H1 (cell line): ENCODE results near the gene RANBP17. TPM values are rescaled to one million over a fixed set of nuclear protein-coding genes. Genes with fewer than 3 reads are reported as not detected.
"Not testable (repeated sequence)": the region's sequence is repeated elsewhere in the genome, so short reads cannot be mapped to it uniquely, and the experiment has no call there.

Source experiments
- CTCF ChIA-PET: fragments of 300-600 bp; sonication (Branson Sonifier 250); formaldehyde crosslinking; loops from one replicate; lab custom pipeline; 2021; ENCODE audit not compliant: partially characterized antibody; lab: Charles Lee
- POLR2A ChIA-PET: fragments of 300-600 bp; sonication (Branson Sonifier 250); formaldehyde crosslinking; loops from one replicate; lab custom pipeline; 2021; ENCODE audit warnings: inconsistent platforms; ENCODE audit not compliant: partially characterized antibody; lab: Charles Lee
- DNase-seq, 2 experiments: peaks; one replicate each; pipeline versions ENCODE4 v3.0.0 to v3.0.0-alpha.2; 2010 to 2022; ENCODE audit warnings: low spot score in 2 of 2, low read depth in 1 of 2, mixed read lengths in 1 of 2
- FAIRE-seq: peaks from 2 replicates; lab custom pipeline; 2011; peaks lifted over from hg19 to GRCh38; lab: Jason Lieb, UNC
- H2AFZ ChIP-seq: 2 replicates; pipeline ENCODE4 v1.8.1; 2012; ENCODE audit warnings: low read length, inconsistent platforms
- H2AK5ac ChIP-seq: 2 replicates; pipeline ENCODE4 v1.6.1; 2013; ENCODE audit warnings: low read depth, low read length
- H2BK120ac ChIP-seq: replicated peaks from 2 replicates; pipeline ENCODE3; 2013; ENCODE audit warnings: low read depth, low read length, inconsistent platforms
- H2BK12ac ChIP-seq: 2 replicates; pipeline ENCODE4 v1.6.1; 2013; ENCODE audit warnings: low read depth, low read length
- H2BK15ac ChIP-seq: 2 replicates; pipeline ENCODE4 v1.6.1; 2013; ENCODE audit warnings: low read length
- H2BK20ac ChIP-seq: 2 replicates; pipeline ENCODE4 v1.6.1; 2013; ENCODE audit warnings: low read length
- H2BK5ac ChIP-seq: 2 replicates; pipeline ENCODE4 v1.6.1; 2013; ENCODE audit warnings: low read depth, low read length
- H3K14ac ChIP-seq: 2 replicates; pipeline ENCODE4 v1.6.1; 2013; ENCODE audit warnings: inconsistent platforms; ENCODE audit not compliant: insufficient read length
- H3K18ac ChIP-seq: 2 replicates; pipeline ENCODE4 v1.6.1; 2013; ENCODE audit warnings: low read length; ENCODE audit errors: extremely low read depth
- H3K23ac ChIP-seq: 2 replicates; pipeline ENCODE4 v1.6.1; 2013; ENCODE audit warnings: inconsistent platforms; ENCODE audit not compliant: insufficient read length
- H3K23me2 ChIP-seq: 2 replicates; pipeline ENCODE4 v1.6.1; 2013; ENCODE audit warnings: low read depth, low read length
- H3K27ac ChIP-seq: 2 replicates; pipeline ENCODE4 v1.6.1; 2011; ENCODE audit warnings: low read depth, low read length, inconsistent platforms
- H3K27me3 ChIP-seq, 4 experiments: replicated peaks in 1 of 4; 1 replicate in 1 of 4; 2 replicates in 3 of 4; pipeline versions ENCODE4 v1.6.1 to v1.8.1; 2011 to 2013; ENCODE audit warnings: low read length in 3 of 4, mild to moderate bottlenecking in 3 of 4, inconsistent platforms in 2 of 4, mixed read lengths in 2 of 4, moderate library complexity in 1 of 4; ENCODE audit not compliant: control insufficient read depth in 3 of 4, insufficient read depth in 3 of 4; ENCODE audit errors: extremely low read depth in 1 of 4
- H3K36me3 ChIP-seq, 4 experiments: 2 replicates each; pipeline versions ENCODE4 v1.6.1 to v1.8.1; 2011 to 2013; ENCODE audit warnings: mild to moderate bottlenecking in 4 of 4, low read length in 3 of 4, moderate library complexity in 2 of 4, control low read depth in 1 of 4, inconsistent platforms in 1 of 4; ENCODE audit not compliant: insufficient read depth in 4 of 4, control insufficient read depth in 2 of 4
- H3K4ac ChIP-seq: replicated peaks from 2 replicates; pipeline ENCODE3; 2013; ENCODE audit warnings: low read length, low read depth, mixed read lengths, inconsistent platforms; ENCODE audit not compliant: insufficient read length
- H3K4me1 ChIP-seq, 4 experiments: replicated peaks in 1 of 4; 1 replicate in 1 of 4; 2 replicates in 3 of 4; pipeline versions ENCODE4 v1.6.1 to v1.8.1; 2011 to 2013; ENCODE audit warnings: low read length in 3 of 4, inconsistent platforms in 2 of 4, mixed read lengths in 1 of 4; ENCODE audit not compliant: insufficient read depth in 4 of 4, control insufficient read depth in 3 of 4
- H3K4me2 ChIP-seq, 2 experiments: 2 replicates each; pipeline versions ENCODE4 v1.6.1 to v1.8.1; 2011 to 2013; ENCODE audit warnings: low read depth in 2 of 2, low read length in 2 of 2, control low read depth in 1 of 2, inconsistent platforms in 1 of 2, mild to moderate bottlenecking in 1 of 2; ENCODE audit not compliant: insufficient read depth in 1 of 2
- H3K4me3 ChIP-seq, 4 experiments: fragments of 200-600, 300-600 bp in 1 of 4; sonication (generic), shearing (Covaris generic), sonication (Bioruptor Twin) in 1 of 4; 2 replicates each; pipeline versions ENCODE4 v1.5.1 to v1.8.1; 2011 to 2016; ENCODE audit warnings: low read length in 4 of 4, low read depth in 3 of 4, control low read depth in 2 of 4, inconsistent platforms in 2 of 4, mild to moderate bottlenecking in 2 of 4, mixed read lengths in 1 of 4, moderate library complexity in 1 of 4; ENCODE audit not compliant: insufficient read depth in 2 of 4; ENCODE audit errors: extremely low read depth in 1 of 4
- H3K56ac ChIP-seq: replicated peaks from 2 replicates; pipeline ENCODE3; 2013; ENCODE audit warnings: low read depth, mild to moderate bottlenecking, mixed read lengths, low read length, inconsistent platforms; ENCODE audit not compliant: insufficient read length
- H3K79me1 ChIP-seq: 2 replicates; pipeline ENCODE4 v1.6.1; 2013; ENCODE audit warnings: low read depth, low read length, control low read depth
- H3K79me2 ChIP-seq, 2 experiments: 2 replicates each; pipeline versions ENCODE4 v1.6.1 to v1.8.1; 2012 to 2013; ENCODE audit warnings: low read length in 2 of 2, mild to moderate bottlenecking in 2 of 2, inconsistent platforms in 1 of 2; ENCODE audit not compliant: insufficient read depth in 2 of 2, control insufficient read depth in 1 of 2
- H3K9ac ChIP-seq, 4 experiments: replicated peaks in 1 of 4; 1 replicate in 1 of 4; 2 replicates in 3 of 4; pipeline versions ENCODE4 v1.6.1 to v1.8.1; 2011 to 2013; ENCODE audit warnings: low read depth in 3 of 4, low read length in 3 of 4, control low read depth in 2 of 4, mild to moderate bottlenecking in 2 of 4, moderate library complexity in 2 of 4, inconsistent platforms in 1 of 4; ENCODE audit errors: extremely low read depth in 1 of 4
- H3K9me3 ChIP-seq, 2 experiments: 2 replicates each; pipeline versions ENCODE4 v1.6.1 to v1.8.1; 2012 to 2013; ENCODE audit warnings: mild to moderate bottlenecking in 2 of 2, moderate library complexity in 2 of 2, control low read depth in 1 of 2, inconsistent platforms in 1 of 2, low read depth in 1 of 2, low read length in 1 of 2, mixed read lengths in 1 of 2; ENCODE audit not compliant: insufficient read depth in 2 of 2
- H4K20me1 ChIP-seq, 2 experiments: replicated peaks in 1 of 2; 2 replicates each; pipeline versions ENCODE3 to v1.8.1; 2011 to 2013; ENCODE audit warnings: inconsistent platforms in 2 of 2, low read length in 2 of 2, mild to moderate bottlenecking in 1 of 2; ENCODE audit not compliant: insufficient read depth in 2 of 2, control insufficient read depth in 1 of 2
- H4K5ac ChIP-seq: 2 replicates; pipeline ENCODE4 v1.6.1; 2013; ENCODE audit warnings: low read length, low read depth, mixed read lengths, inconsistent platforms; ENCODE audit not compliant: insufficient read length
- H4K8ac ChIP-seq: 2 replicates; pipeline ENCODE4 v1.8.0; 2013; ENCODE audit warnings: mild to moderate bottlenecking, moderate library complexity, low read length, inconsistent platforms; ENCODE audit not compliant: insufficient read depth; ENCODE audit errors: extremely low read depth
- H4K91ac ChIP-seq: replicated peaks from 2 replicates; pipeline ENCODE3; 2013; ENCODE audit warnings: low read length, mixed read lengths, inconsistent platforms; ENCODE audit not compliant: insufficient read length
- WGBS, 2 experiments: shearing (Covaris generic) in 1 of 2; methylation state at CpG; one replicate each; pipeline versions ENCODE4 v1.1.6 to v1.1.7; 2013 to 2015; ENCODE audit warnings: low lambda C conversion rate in 2 of 2, mixed read lengths in 2 of 2, inconsistent platforms in 1 of 2, low coverage in 1 of 2, missing lambda C conversion rate in 1 of 2; ENCODE audit not compliant: insufficient replicate concordance in 2 of 2, insufficient coverage in 1 of 2, insufficient read length in 1 of 2; ENCODE audit errors: extremely low coverage in 1 of 2, missing lambda C conversion rate in 1 of 2; 5-methylcytosine and 5-hydroxymethylcytosine counted together
- polyA plus RNA-seq, 7 experiments: library from polyadenylated mRNA; depleted of rRNA in 3 of 7; stranded (reverse) in 5 of 7; unstranded in 2 of 7; fragments of >200 nt in 5 of 7; fragments of 200-250 nt in 2 of 7; gene quantifications; 1 replicate in 5 of 7; 2 replicates in 1 of 7; 4 replicates in 1 of 7; pipeline versions ENCODE4 v1.2.1 to v1.2.3, GENCODE V29; 2011 to 2013; ENCODE audit warnings: missing spikeins in 2 of 7, mixed read lengths in 2 of 7
- total RNA-seq: library from RNA; stranded (reverse); fragmentation: NEBNext Ultra II Directional; extraction: Animal tissue kit (Norgen Biotek cat#: 25700); gene quantifications from 2 replicates; pipeline ENCODE4 v1.2.1, GENCODE V29; 2021

The RANBP17 gene
- total and polyA plus RNA-seq, 2 of the 8 experiments (the other 6 are each of a cell fraction or from before 2014, with no cell fraction given): 8.6 to 21.3 TPM

DNA sequence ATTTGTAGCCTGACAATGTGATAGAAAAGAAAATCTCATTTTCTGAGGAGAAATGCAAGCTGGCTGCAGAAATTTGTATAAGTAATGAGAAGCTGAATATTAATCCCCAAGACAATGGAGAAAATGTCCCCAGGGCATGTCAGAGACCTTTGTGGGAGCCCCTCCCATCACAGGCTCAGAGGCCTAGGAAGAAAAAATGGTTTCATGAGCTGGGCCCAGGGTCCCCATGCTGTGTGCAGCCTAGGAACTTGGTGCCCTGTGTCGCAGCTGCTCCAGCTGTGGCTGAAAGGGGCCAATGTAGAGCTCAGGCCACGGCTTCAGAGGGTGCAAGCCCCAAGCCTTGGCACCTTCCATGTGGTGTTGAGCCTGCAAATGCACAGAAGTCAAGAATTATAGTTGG is 118.4 kb downstream of the RANBP17 start:
- H3K4me1 ChIP-seq, H3K4ac ChIP-seq, CTCF ChIA-PET, DNase-seq, FAIRE-seq, H3K23me2 ChIP-seq, H3K27me3 ChIP-seq, H2BK12ac ChIP-seq, H3K79me1 ChIP-seq, H3K14ac ChIP-seq, H2BK15ac ChIP-seq, POLR2A ChIA-PET, H3K27ac ChIP-seq, H2BK120ac ChIP-seq, H4K20me1 ChIP-seq, H3K4me3 ChIP-seq, H4K8ac ChIP-seq, H3K79me2 ChIP-seq, H3K23ac ChIP-seq, H3K18ac ChIP-seq, H4K5ac ChIP-seq, H2AK5ac ChIP-seq, H2BK5ac ChIP-seq, H2BK20ac ChIP-seq, H2AFZ ChIP-seq, H3K9ac ChIP-seq, H3K56ac ChIP-seq, H3K4me2 ChIP-seq, H4K91ac ChIP-seq: not testable (repeated sequence)
- Histone ChIP-seq H3K36me3 (peaks cover 0 to 20% (median 0%) of the 10 kb centered on the region in 4 experiments; a peak in 3 of 8 replicates), H3K9me3 (peaks cover 14 to 20% of the 10 kb centered on the region in 2 experiments)
- 96% methylated on average over 2 of the region's 2 CpGs; no CpG with 5 or more reads in 1 of the 2 experiments for WGBS, 2 experiments
